Lower lobe of right lung (tissue), 2 donors: ENCODE data around the gene OLIG3. TPM values are rescaled to one million over a fixed set of nuclear protein-coding genes. Genes with fewer than 3 reads are reported as not detected.

Source experiments
- ATAC-seq, 2 donors: fragments of 200-7000 bp; cut with Tn5 transposase; one replicate each; pipeline ENCODE4 v1.9.1; 2020 to 2022; ENCODE audit warnings: mild to moderate bottlenecking in 2 of 2, moderate library complexity in 2 of 2
- DNase-seq: peaks from one replicate; pipeline ENCODE4 v3.0.0-alpha.2; 2020
- H3K27ac ChIP-seq: fragments of 200-600 bp; one replicate; pipeline ENCODE4 v1.8.0; 2022
- H3K27me3 ChIP-seq: fragments of 200-600 bp; one replicate; pipeline ENCODE4 v1.8.0; 2022; ENCODE audit warnings: low read depth
- H3K36me3 ChIP-seq: fragments of 200-600 bp; one replicate; pipeline ENCODE4 v1.8.0; 2022; ENCODE audit warnings: mild to moderate bottlenecking
- H3K4me1 ChIP-seq: fragments of 200-600 bp; one replicate; pipeline ENCODE4 v1.8.0; 2022
- H3K4me3 ChIP-seq: fragments of 200-600 bp; one replicate; pipeline ENCODE4 v1.8.0; 2022; ENCODE audit warnings: mild to moderate bottlenecking
- H3K9me3 ChIP-seq: fragments of 200-600 bp; one replicate; pipeline ENCODE4 v1.8.0; 2022
- intact Hi-C: fragments of 100-400 bp; cut with DNase I; formaldehyde crosslinking; loops from one replicate; pipeline ENCODE4 v1.11.0; 2022
- total RNA-seq: library from RNA; stranded (reverse); fragmentation: NEBNext Ultra II Directional; extraction: Animal tissue kit (Norgen Biotek cat#: 25700); gene quantifications from one replicate; pipeline ENCODE4 v1.2.1, GENCODE V29; 2021
- TF ChIP-seq, protein P1 (sequence below): fragments of 200-600 bp; IDR thresholded peaks from one replicate; pipeline ENCODE4 v1.8.0; 2022; ENCODE audit warnings: antibody characterized with exemption, mild to moderate bottlenecking
- donor health status: DM: no; HTN: yes; CAD: no; lungs with severe emphysema.

The OLIG3 gene
- total RNA-seq, 1 donor from 2014 or later, result not detected

- Histone ChIP-seq H3K36me3 (no peaks in the 10 kb centered on the region), H3K4me1 (peaks cover 22% of the 10 kb centered on the region), H3K27ac (no peak overlapping the region), H3K27me3 (peaks cover 85% of the 10 kb centered on the region), H3K4me3 (no peak overlapping the region), H3K9me3 (no peaks in the 10 kb centered on the region)
- DNase-seq, result no peak
- ATAC-seq, result no peak
- intact Hi-C loops, result no loop called here
- TF ChIP-seq, protein P1, sequence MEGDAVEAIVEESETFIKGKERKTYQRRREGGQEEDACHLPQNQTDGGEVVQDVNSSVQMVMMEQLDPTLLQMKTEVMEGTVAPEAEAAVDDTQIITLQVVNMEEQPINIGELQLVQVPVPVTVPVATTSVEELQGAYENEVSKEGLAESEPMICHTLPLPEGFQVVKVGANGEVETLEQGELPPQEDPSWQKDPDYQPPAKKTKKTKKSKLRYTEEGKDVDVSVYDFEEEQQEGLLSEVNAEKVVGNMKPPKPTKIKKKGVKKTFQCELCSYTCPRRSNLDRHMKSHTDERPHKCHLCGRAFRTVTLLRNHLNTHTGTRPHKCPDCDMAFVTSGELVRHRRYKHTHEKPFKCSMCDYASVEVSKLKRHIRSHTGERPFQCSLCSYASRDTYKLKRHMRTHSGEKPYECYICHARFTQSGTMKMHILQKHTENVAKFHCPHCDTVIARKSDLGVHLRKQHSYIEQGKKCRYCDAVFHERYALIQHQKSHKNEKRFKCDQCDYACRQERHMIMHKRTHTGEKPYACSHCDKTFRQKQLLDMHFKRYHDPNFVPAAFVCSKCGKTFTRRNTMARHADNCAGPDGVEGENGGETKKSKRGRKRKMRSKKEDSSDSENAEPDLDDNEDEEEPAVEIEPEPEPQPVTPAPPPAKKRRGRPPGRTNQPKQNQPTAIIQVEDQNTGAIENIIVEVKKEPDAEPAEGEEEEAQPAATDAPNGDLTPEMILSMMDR, result no peak
Observed at GRCh38 chr6:137487181-137487868, 6.9 kb downstream of the OLIG3 start.

DNA sequence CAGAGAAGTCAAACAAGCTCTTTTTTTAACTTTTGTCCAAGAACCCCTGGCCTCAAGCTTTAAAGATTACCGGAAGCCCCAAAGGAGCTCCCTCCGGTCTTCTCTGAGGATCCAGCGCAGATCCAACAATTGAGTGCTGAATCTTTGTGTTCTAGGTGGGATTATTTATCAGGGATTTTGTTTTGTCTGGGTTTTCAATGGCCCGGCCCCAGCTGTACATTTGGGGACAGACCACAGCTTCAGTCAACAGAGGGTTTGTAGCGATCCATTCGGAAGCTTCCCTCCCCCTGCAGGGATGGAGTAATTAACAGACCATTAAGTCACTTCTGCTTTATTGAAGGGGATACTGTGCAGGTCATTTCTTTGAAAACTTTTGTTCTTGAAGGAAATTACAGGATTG lies 7.8 kb downstream of the OLIG3 start:
- H3K9me3 ChIP-seq, result no peaks in the 10 kb centered on the region
- H3K27ac ChIP-seq, result no peak overlapping the region
- ATAC-seq, result no peak
- TF ChIP-seq, protein P1, result no peak
- H3K36me3 ChIP-seq, result no peaks in the 10 kb centered on the region
- H3K4me3 ChIP-seq, result no peak overlapping the region
- peaks cover 76% of the 10 kb centered on the region for H3K27me3 ChIP-seq
- intact Hi-C loops, result no loop called here
- DNase-seq, result no peak
- H3K4me1 ChIP-seq, result peaks cover 22% of the 10 kb centered on the region

- Histone ChIP-seq H3K4me1 (no peaks in the 10 kb centered on the region), H3K27ac (no peak overlapping the region), H3K36me3 (no peaks in the 10 kb centered on the region), H3K4me3 (no peak overlapping the region), H3K27me3 (peaks cover 27% of the 10 kb centered on the region), H3K9me3 (no peaks in the 10 kb centered on the region)
- DNase-seq, result no peak
- intact Hi-C loops, result no loop called here
- TF ChIP-seq, protein P1, result no peak
- ATAC-seq, result no peak
Observed at GRCh38 chr6:137480431-137480830, 13.8 kb downstream of the OLIG3 start.

DNA sequence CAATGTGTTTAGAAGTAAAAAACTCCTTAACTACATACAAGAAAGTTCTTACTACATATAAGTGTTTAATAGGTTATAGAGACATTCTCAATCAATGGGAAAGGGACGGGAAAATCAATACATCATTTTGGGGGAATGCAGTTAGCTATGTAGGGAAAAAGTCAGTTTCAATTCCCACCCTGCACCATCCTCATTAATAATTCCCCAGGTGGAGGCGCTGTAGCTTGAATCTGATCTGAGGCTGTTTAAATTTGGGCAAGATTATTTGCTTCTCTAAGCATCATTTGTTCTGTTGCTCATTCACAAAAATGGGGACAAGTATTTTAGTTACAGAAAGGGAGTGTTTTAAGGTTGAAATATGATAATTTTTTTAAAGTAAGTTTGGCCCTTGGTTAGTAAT lies 19.1 kb downstream of the OLIG3 start:
- TF ChIP-seq, protein P1, result no peak
- H3K27ac ChIP-seq, result no peak overlapping the region
- no peaks in the 10 kb centered on the region for H3K36me3 ChIP-seq
- intact Hi-C loops, result no loop called here
- H3K4me3 ChIP-seq, result no peak overlapping the region
- H3K4me1 ChIP-seq, result no peaks in the 10 kb centered on the region
- H3K9me3 ChIP-seq, result no peaks in the 10 kb centered on the region
- DNase-seq (no peak), ATAC-seq (no peak)
- peaks cover 8% of the 10 kb centered on the region for H3K27me3 ChIP-seq

- Histone ChIP-seq H3K4me1 (no peaks in the 10 kb centered on the region), H3K36me3 (no peaks in the 10 kb centered on the region), H3K27me3 (peaks cover 9% of the 10 kb centered on the region), H3K9me3 (no peaks in the 10 kb centered on the region), H3K4me3 (no peak overlapping the region), H3K27ac (no peak overlapping the region)
- DNase-seq (no peak), ATAC-seq (no peak)
- TF ChIP-seq, protein P1, result no peak
- intact Hi-C loops, result no loop called here
Observed at GRCh38 chr6:137473598-137473997, 20.6 kb downstream of the OLIG3 start.
